SK-N-SH (cell line): Measurements from ENCODE around the gene KCNN3. TPM values are rescaled to one million over a fixed set of nuclear protein-coding genes. Genes with fewer than 3 reads are reported as not detected.

ENCODE experiments used
- CTCF ChIA-PET: fragments of 300-600, 350-600 bp; formaldehyde crosslinking; extraction: SDS; loops from one replicate; lab custom pipeline; 2021; lab: Yijun Ruan, JAX
- POLR2A ChIA-PET: fragments of 350-600 bp; sonication (Branson Sonifier 250); formaldehyde crosslinking; extraction: SDS; loops from one replicate; lab custom pipeline; 2020; ENCODE audit warnings: antibody characterized with exemption, inconsistent platforms; lab: Yijun Ruan, JAX
- DNase-seq: peaks from one replicate; pipeline ENCODE4 v3.0.0; 2012
- H2AFZ ChIP-seq: fragments of 200-600 bp; sonication (generic); 2 replicates; pipeline ENCODE4 v1.8.1; 2016; ENCODE audit warnings: antibody characterized with exemption, mild to moderate bottlenecking, low read depth
- H3F3A ChIP-seq: fragments of 200-600 bp; sonication (generic); replicated peaks from 2 replicates; pipeline ENCODE3; 2016; ENCODE audit warnings: antibody characterized with exemption, mild to moderate bottlenecking; ENCODE audit not compliant: insufficient read depth
- H3K27ac ChIP-seq, 2 experiments: fragments of 200-500 bp in 1 of 2; fragments of 200-600 bp in 1 of 2; sonication (Bioruptor generic) in 1 of 2; sonication (generic), shearing (Covaris generic) in 1 of 2; 2 replicates each; pipeline versions ENCODE4 v1.5.1 to v1.6.1; 2014 to 2016; ENCODE audit warnings: low read depth in 2 of 2, inconsistent platforms in 1 of 2, low read length in 1 of 2, mild to moderate bottlenecking in 1 of 2, mixed read lengths in 1 of 2
- H3K27me3 ChIP-seq: fragments of 200-600 bp; sonication (generic), shearing (Covaris generic); 2 replicates; pipeline ENCODE4 v1.6.1; 2016; ENCODE audit warnings: mixed run types; ENCODE audit not compliant: insufficient read depth
- H3K36me3 ChIP-seq, 2 experiments: fragments of 200-500 bp in 1 of 2; fragments of 200-600 bp in 1 of 2; sonication (Bioruptor generic) in 1 of 2; sonication (generic) in 1 of 2; replicated peaks in 1 of 2; 2 replicates each; pipeline versions ENCODE3 to v1.5.1; 2014 to 2016; ENCODE audit warnings: low read length in 1 of 2, mild to moderate bottlenecking in 1 of 2; ENCODE audit not compliant: insufficient read depth in 2 of 2, control insufficient read depth in 1 of 2
- H3K4me1 ChIP-seq, 2 experiments: fragments of 200-500 bp in 1 of 2; fragments of 200-600 bp in 1 of 2; sonication (Bioruptor generic) in 1 of 2; sonication (generic), shearing (Covaris generic) in 1 of 2; 2 replicates each; pipeline versions ENCODE4 v1.5.1 to v1.6.1; 2014 to 2016; ENCODE audit warnings: low read depth in 1 of 2, low read length in 1 of 2, mixed run types in 1 of 2; ENCODE audit not compliant: insufficient read depth in 2 of 2, control insufficient read depth in 1 of 2
- H3K4me2 ChIP-seq: fragments of 200-600 bp; sonication (generic), shearing (Covaris generic); 2 replicates; pipeline ENCODE4 v1.6.1; 2017; ENCODE audit warnings: mixed run types
- H3K4me3 ChIP-seq, 2 experiments: fragments of 200-500 bp in 1 of 2; fragments of 200-600 bp in 1 of 2; sonication (Bioruptor generic) in 1 of 2; sonication (generic), shearing (Covaris generic) in 1 of 2; 2 replicates each; pipeline versions ENCODE4 v1.5.1 to v1.8.1; 2014 to 2016; ENCODE audit warnings: low read depth in 2 of 2, inconsistent platforms in 1 of 2, low read length in 1 of 2, mild to moderate bottlenecking in 1 of 2, mixed read lengths in 1 of 2, moderate library complexity in 1 of 2
- H3K79me2 ChIP-seq: fragments of 200-600 bp; sonication (generic); 2 replicates; pipeline ENCODE4 v1.8.1; 2017; ENCODE audit warnings: mild to moderate bottlenecking; ENCODE audit not compliant: insufficient read depth
- H3K9ac ChIP-seq: fragments of 200-600 bp; sonication (generic); 2 replicates; pipeline ENCODE4 v1.6.1; 2017; ENCODE audit warnings: mixed run types
- H3K9me2 ChIP-seq: fragments of 200-600 bp; sonication (generic); 2 replicates; pipeline ENCODE4 v1.6.1; 2017; ENCODE audit warnings: mixed run types
- H3K9me3 ChIP-seq: fragments of 200-600 bp; sonication (generic); 2 replicates; pipeline ENCODE4 v1.6.1; 2017; ENCODE audit warnings: mixed run types, mild to moderate bottlenecking, moderate library complexity
- H4K20me1 ChIP-seq: fragments of 200-600 bp; sonication (generic); 2 replicates; pipeline ENCODE4 v1.6.1; 2017; ENCODE audit warnings: mild to moderate bottlenecking, mixed run types; ENCODE audit not compliant: insufficient read depth
- CHD2 ChIP-seq: fragments of 150-350 bp; IDR thresholded peaks from 2 replicates; pipeline ENCODE4 v1.6.1; 2018; ENCODE audit warnings: low read length; ENCODE audit not compliant: partially characterized antibody
- ELF1 ChIP-seq: IDR thresholded peaks from 2 replicates; pipeline ENCODE4 v1.4.0; 2012
- FOSL2 ChIP-seq: IDR thresholded peaks from 2 replicates; pipeline ENCODE4 v1.4.0; 2012; ENCODE audit warnings: low read depth, mild to moderate bottlenecking, moderate library complexity, borderline replicate concordance
- FOXJ3 ChIP-seq: sonication (generic); formaldehyde crosslinking; IDR thresholded peaks from 2 replicates; pipeline ENCODE4 v1.5.1; 2020; ENCODE audit warnings: mild to moderate bottlenecking, missing genetic modification reagents
- FOXM1 ChIP-seq: IDR thresholded peaks from 2 replicates; pipeline ENCODE4 v1.4.0; 2012; ENCODE audit warnings: low read depth, mild to moderate bottlenecking
- GABPA ChIP-seq: IDR thresholded peaks from 2 replicates; pipeline ENCODE4 v1.4.0; 2012; ENCODE audit warnings: low read depth, mild to moderate bottlenecking
- JUND ChIP-seq: IDR thresholded peaks from 2 replicates; pipeline ENCODE4 v1.4.0; 2012
- MXI1 ChIP-seq: IDR thresholded peaks from 2 replicates; pipeline ENCODE4 v1.6.1; 2012; ENCODE audit warnings: mild to moderate bottlenecking, low read depth, low read length, improper control_type of control experiment
- NRF1 ChIP-seq: IDR thresholded peaks from 2 replicates; pipeline ENCODE4 v1.6.1; 2012; ENCODE audit warnings: low read depth, mild to moderate bottlenecking, low read length
- RAD21 ChIP-seq: IDR thresholded peaks from 2 replicates; pipeline ENCODE4 v1.6.1; 2012; ENCODE audit warnings: mild to moderate bottlenecking, low read length
- RFX5 ChIP-seq: IDR thresholded peaks from 2 replicates; pipeline ENCODE4 v1.6.1; 2012; ENCODE audit warnings: mild to moderate bottlenecking, improper control_type of control experiment, low read length
- SIN3A ChIP-seq: IDR thresholded peaks from 2 replicates; pipeline ENCODE4 v1.6.1; 2012; ENCODE audit warnings: low read depth, mild to moderate bottlenecking, low read length, moderate library complexity, borderline replicate concordance
- SMC3 ChIP-seq: IDR thresholded peaks from 2 replicates; pipeline ENCODE4 v1.6.1; 2012; ENCODE audit warnings: low read depth, low read length, improper control_type of control experiment
- TAF1 ChIP-seq: IDR thresholded peaks from 2 replicates; pipeline ENCODE4 v1.6.1; 2012; ENCODE audit warnings: low read depth, mild to moderate bottlenecking, low read length, moderate library complexity, borderline replicate concordance
- YY1 ChIP-seq: IDR thresholded peaks from 2 replicates; pipeline ENCODE4 v1.4.0; 2012; ENCODE audit warnings: low read depth, mild to moderate bottlenecking
- WGBS: methylation state at CpG from one replicate; pipeline ENCODE4 v1.1.6; 2017; ENCODE audit warnings: low lambda C conversion rate; 5-methylcytosine and 5-hydroxymethylcytosine counted together
- polyA plus RNA-seq, 3 experiments: library from polyadenylated mRNA; depleted of rRNA; stranded (reverse); fragments of >200 nt; gene quantifications; 2 replicates each; pipeline ENCODE4 v1.2.3, GENCODE V29; 2012
- TF ChIP-seq, protein P1 (sequence below): IDR thresholded peaks from 2 replicates; pipeline ENCODE4 v1.6.1; 2012; ENCODE audit warnings: mild to moderate bottlenecking, low read depth, low read length, moderate library complexity
- TF ChIP-seq, protein P2 (sequence below): IDR thresholded peaks from 2 replicates; pipeline ENCODE4 v1.4.0; 2012; ENCODE audit warnings: low read depth
- TF ChIP-seq, protein P3 (sequence below): IDR thresholded peaks from 2 replicates; pipeline ENCODE4; 2012
- TF ChIP-seq, protein P4 (sequence below): fragments of 150-350 bp; IDR thresholded peaks from 2 replicates; pipeline ENCODE4 v1.6.1; 2016; ENCODE audit warnings: mild to moderate bottlenecking, low read depth, low read length

KCNN3 gene
- polyA plus RNA-seq, 1 of the 3 experiments (the other 2 are of a cell fraction) = 0.16 TPM

DNA sequence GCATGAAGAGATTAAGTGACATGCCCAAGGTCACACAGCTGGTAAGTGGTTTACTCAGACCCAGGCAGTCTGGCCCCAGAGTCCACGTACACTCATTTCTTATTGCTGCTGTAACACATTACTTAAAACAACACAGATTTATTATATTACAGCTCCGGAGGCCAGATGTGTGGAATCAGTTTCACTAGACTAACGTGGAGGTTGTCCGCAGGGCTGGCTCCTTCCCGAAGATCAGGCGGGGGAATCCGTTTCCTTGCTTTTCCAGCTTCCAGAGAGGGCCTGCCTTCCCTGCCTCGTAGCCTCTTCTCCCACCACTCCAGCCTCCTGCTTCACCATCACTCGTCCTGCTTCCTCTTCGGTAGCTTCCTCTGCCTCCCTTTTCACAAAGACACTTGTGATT is 81.2 kb downstream of the KCNN3 start:
- POLR2A ChIA-PET = interaction anchor here (1.1 to 1.2 kb wide), 2 partner anchors 11 to 17 kb away, joined by 3 read pairs; no protein-coding TSS in a partner anchor

DNA sequence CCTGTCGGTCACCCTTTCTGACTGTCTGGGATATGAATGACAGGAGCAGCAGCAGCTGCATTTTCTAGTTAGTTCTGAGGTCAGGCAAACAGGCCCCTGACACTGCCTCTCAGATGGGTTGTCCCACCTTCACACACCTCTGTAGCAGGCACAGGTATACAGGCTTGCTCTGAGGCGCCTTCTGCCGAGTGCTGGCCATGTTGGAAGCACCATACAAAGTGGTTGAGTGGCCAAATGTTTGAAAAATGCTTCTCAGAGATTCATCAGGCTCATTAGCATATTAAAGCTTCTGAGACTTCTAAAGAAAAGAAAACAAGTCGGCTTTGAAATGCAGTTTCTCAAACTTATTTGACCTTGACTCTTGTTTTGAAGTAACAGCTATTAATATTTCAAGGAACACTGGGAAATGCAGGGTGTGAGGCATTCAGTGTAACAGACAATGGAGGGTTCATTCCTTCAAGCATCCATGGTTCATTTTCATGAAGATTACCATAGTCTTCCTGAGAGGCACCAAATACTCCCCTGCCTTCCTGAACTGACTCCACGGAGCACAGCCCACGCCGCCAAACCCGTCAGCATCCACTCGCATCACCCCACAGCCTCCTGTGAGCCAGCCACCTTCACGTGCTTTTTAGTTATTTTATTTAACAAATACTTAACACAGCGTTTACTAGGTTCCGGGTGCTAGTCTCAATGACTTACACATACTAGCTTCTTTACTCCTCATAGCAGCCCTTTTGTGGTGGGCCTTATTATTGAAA is 81.8 kb downstream of the KCNN3 start:
- 72% methylated on average over 11 of the region's 12 CpGs for WGBS
- Histone ChIP-seq H2AFZ (no peak overlapping the region), H3K9me2 (no peaks in the 10 kb centered on the region), H3K9me3 (no peaks in the 10 kb centered on the region), H3K4me2 (no peak overlapping the region), H3K27me3 (peaks cover 4% of the 10 kb centered on the region; the same call in 1 of the 2 replicates), H3K4me3 (no peak overlapping the region), H3K36me3 (no peaks in the 10 kb centered on the region), H3K4me1 (no peaks in the 10 kb centered on the region; a peak in 2 of 4 replicates), H3F3A (no peaks in the 10 kb centered on the region), H3K27ac (no peak overlapping the region), H3K79me2 (no peaks in the 10 kb centered on the region), H4K20me1 (no peaks in the 10 kb centered on the region), H3K9ac (no peak overlapping the region)
- no peak for DNase-seq
- ChIA-PET POLR2A (interaction anchor here (0.6 kb wide), 1 partner anchor 25 kb away, joined by 5 read pairs; no protein-coding TSS in a partner anchor), CTCF (interaction anchor here (0.9 to 1.5 kb wide), 3 partner anchors 28 to 93 kb away, joined by 3 read pairs; no protein-coding TSS in a partner anchor)
- TF ChIP-seq, protein P1, sequence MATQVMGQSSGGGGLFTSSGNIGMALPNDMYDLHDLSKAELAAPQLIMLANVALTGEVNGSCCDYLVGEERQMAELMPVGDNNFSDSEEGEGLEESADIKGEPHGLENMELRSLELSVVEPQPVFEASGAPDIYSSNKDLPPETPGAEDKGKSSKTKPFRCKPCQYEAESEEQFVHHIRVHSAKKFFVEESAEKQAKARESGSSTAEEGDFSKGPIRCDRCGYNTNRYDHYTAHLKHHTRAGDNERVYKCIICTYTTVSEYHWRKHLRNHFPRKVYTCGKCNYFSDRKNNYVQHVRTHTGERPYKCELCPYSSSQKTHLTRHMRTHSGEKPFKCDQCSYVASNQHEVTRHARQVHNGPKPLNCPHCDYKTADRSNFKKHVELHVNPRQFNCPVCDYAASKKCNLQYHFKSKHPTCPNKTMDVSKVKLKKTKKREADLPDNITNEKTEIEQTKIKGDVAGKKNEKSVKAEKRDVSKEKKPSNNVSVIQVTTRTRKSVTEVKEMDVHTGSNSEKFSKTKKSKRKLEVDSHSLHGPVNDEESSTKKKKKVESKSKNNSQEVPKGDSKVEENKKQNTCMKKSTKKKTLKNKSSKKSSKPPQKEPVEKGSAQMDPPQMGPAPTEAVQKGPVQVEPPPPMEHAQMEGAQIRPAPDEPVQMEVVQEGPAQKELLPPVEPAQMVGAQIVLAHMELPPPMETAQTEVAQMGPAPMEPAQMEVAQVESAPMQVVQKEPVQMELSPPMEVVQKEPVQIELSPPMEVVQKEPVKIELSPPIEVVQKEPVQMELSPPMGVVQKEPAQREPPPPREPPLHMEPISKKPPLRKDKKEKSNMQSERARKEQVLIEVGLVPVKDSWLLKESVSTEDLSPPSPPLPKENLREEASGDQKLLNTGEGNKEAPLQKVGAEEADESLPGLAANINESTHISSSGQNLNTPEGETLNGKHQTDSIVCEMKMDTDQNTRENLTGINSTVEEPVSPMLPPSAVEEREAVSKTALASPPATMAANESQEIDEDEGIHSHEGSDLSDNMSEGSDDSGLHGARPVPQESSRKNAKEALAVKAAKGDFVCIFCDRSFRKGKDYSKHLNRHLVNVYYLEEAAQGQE = no peak
- no peak for TF ChIP-seq RAD21
- TF ChIP-seq FOXJ3 = no peak
- TF ChIP-seq YY1 = no peak
- no peak for TF ChIP-seq SMC3
- no peak for TF ChIP-seq ELF1

More for the DNA sequence above, 81.2 kb downstream of the KCNN3 start:
- Histone ChIP-seq H3K4me3 (no peak overlapping the region), H3K27ac (no peak overlapping the region), H3F3A (no peaks in the 10 kb centered on the region), H3K36me3 (no peaks in the 10 kb centered on the region), H3K27me3 (peaks cover 8% of the 10 kb centered on the region; the same call in 1 of the 2 replicates), H3K9me3 (no peaks in the 10 kb centered on the region), H3K4me1 (no peaks in the 10 kb centered on the region; a peak in 2 of 4 replicates), H3K9ac (no peak overlapping the region), H4K20me1 (no peaks in the 10 kb centered on the region), H2AFZ (no peak overlapping the region), H3K9me2 (no peaks in the 10 kb centered on the region), H3K79me2 (no peaks in the 10 kb centered on the region), H3K4me2 (no peak overlapping the region)
- TF ChIP-seq NRF1 (no peak), SIN3A (no peak), FOXM1 (no peak), RFX5 (no peak), CHD2 (no peak), JUND (no peak), MXI1 (no peak), FOSL2 (no peak), TAF1 (no peak), GABPA (no peak)
- TF ChIP-seq, protein P2, sequence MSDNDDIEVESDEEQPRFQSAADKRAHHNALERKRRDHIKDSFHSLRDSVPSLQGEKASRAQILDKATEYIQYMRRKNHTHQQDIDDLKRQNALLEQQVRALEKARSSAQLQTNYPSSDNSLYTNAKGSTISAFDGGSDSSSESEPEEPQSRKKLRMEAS = no peak
- TF ChIP-seq, protein P3, sequence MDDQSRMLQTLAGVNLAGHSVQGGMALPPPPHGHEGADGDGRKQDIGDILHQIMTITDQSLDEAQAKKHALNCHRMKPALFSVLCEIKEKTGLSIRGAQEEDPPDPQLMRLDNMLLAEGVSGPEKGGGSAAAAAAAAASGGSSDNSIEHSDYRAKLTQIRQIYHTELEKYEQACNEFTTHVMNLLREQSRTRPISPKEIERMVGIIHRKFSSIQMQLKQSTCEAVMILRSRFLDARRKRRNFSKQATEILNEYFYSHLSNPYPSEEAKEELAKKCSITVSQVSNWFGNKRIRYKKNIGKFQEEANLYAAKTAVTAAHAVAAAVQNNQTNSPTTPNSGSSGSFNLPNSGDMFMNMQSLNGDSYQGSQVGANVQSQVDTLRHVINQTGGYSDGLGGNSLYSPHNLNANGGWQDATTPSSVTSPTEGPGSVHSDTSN = no peak
- TF ChIP-seq, protein P4, sequence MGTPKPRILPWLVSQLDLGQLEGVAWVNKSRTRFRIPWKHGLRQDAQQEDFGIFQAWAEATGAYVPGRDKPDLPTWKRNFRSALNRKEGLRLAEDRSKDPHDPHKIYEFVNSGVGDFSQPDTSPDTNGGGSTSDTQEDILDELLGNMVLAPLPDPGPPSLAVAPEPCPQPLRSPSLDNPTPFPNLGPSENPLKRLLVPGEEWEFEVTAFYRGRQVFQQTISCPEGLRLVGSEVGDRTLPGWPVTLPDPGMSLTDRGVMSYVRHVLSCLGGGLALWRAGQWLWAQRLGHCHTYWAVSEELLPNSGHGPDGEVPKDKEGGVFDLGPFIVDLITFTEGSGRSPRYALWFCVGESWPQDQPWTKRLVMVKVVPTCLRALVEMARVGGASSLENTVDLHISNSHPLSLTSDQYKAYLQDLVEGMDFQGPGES = no peak
- CTCF ChIA-PET = interaction anchor here (0.9 to 1.5 kb wide), 2 partner anchors 29 to 92 kb away, joined by 3 read pairs; no protein-coding TSS in a partner anchor
- no peak for DNase-seq
- 69% methylated on average over 10 of the region's 10 CpGs for WGBS
